Head of caudate nucleus (tissue), 42 donors: ENCODE data around the gene MT1H.
"Not testable (repeated sequence)": the region's sequence is repeated elsewhere in the genome, so short reads cannot be mapped to it uniquely, and the experiment has no call there.

Source experiments
- DNase-seq, 42 donors: peaks; one replicate each; pipeline versions ENCODE4 v3.0.0 to v3.0.0-alpha.2; 2020 to 2021; ENCODE audit warnings: mixed read lengths in 7 of 42
- intact Hi-C: fragments of 100-400 bp; cut with DNase I; formaldehyde crosslinking; loops from one replicate; pipeline ENCODE4 v1.15.0; 2022

Gene MT1H

GRCh38 chr16:56669005-56669839 lies at the start of gene MT1H:
Gene MT1H, plus strand, starts transcription at chr16:56669814. Its CDS starts 71 bp downstream, at chr16:56669885.
- peak in 1 of 42 donors; percentile 52 for DNase-seq
- intact Hi-C loops: no loop called here

GRCh38 chr16:56620339-56620897 lies 49.2 kb upstream of the MT1H start:
- intact Hi-C loops: no loop called here
- no peak for DNase-seq

DNA sequence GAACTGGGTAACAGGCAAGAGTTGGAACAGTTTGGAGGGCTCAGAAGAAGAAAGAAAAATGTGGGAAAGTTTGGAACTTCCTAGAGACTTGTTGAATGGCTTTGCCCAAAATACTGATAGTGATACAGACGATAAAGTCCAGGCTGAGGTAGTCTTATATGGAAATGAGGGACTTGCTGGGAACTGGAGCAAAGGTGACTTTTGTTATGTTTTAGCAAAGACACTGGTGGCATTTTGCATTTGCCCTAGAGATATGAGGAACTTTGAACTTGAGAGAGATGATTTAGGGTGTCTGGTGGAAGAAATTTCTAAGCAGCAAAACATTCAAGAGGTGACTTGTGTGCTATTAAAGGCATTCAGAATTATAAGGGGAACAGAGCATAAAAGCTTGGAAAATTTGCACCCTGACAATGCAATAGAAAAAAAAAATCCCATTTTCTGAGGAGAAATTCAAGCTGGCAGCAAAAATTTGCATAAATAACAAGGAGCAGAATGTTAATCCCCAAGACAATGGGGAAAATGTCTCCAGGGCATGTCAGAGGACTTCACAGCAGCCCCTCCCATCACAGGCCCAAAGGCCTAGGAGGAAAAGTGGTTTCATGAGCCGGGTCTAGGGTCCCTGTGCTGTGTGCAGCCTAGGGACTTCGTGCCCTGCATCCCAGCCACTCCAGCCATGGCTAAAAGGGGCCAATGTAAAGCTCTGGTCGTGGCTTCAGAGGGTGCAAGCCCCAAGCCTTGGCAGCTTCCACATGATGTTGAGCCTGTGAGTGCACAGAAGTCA lies 47.8 kb upstream of the MT1H start:
- DNase-seq, intact Hi-C loops: not testable (repeated sequence)

- DNase-seq, intact Hi-C loops: not testable (repeated sequence)
These were observed 46.4 kb upstream of the MT1H start for GRCh38 chr16:56623184-56623583.

DNA sequence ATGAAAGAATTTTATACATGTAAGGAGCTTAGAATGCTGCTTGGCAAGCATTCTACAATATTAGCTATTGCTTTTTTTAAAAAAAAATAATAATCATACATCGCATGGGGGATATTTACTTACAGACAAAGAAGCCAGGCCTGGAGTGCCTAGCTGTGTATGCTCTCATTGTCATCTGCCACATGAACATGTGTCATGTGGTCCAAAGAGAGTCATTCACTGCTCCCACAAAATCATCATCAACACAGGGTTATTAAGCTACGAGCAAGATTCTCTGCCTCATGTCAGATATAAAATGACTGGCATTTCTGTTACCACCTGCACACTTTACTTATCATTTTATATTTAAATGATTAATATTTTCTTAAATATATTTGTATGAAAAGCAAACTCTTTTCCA lies 46.0 kb upstream of the MT1H start:
- intact Hi-C loops: no loop called here
- peak in 2 of 42 donors; percentile 35 to 71 for DNase-seq

DNA sequence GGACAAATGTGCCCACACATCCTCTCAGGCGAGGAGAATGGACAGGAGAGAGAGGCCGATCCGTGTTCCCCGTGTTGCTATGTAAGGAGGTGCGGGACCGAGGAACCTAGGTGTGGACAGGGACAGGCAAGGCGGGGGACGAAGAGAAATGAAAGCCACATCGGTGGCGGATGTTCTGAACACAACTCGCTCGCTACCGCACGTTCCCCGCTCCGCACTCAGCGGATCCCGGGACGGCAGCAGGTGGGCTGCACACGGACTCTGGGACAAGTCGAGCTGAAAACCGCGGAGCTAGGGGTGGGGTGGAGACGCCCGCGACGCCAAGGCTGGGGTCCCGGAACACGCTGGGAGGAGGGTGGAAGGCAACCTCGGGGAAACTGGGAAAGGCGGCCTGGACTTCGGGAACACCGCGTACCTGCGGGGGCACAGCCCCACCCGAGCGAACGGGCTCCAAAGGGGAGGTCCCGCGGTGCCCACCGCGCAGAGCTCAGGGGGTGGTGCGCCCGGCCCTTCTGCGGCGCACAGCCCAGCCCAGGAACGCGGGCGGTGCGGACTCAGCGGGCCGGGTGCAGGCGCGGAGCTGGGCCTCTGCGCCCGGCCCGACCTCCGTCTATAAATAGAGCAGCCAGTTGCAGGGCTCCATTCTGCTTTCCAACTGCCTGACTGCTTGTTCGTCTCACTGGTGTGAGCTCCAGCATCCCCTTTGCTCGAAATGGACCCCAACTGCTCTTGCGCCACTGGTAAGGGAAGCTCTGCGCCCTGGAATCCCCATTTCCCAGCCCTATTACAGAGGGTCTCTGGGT lies 44.3 kb upstream of the MT1H start, which contains the start of gene MT1E:
TSS of gene MT1E (plus strand) at position 642 of the 803 bp plus-strand sequence. CDS start at position 713, 71 bp downstream.
- DNase-seq: peak in 41 of 42 donors; percentile 32 to 86 (median 65)
- intact Hi-C loops: no loop called here

DNA sequence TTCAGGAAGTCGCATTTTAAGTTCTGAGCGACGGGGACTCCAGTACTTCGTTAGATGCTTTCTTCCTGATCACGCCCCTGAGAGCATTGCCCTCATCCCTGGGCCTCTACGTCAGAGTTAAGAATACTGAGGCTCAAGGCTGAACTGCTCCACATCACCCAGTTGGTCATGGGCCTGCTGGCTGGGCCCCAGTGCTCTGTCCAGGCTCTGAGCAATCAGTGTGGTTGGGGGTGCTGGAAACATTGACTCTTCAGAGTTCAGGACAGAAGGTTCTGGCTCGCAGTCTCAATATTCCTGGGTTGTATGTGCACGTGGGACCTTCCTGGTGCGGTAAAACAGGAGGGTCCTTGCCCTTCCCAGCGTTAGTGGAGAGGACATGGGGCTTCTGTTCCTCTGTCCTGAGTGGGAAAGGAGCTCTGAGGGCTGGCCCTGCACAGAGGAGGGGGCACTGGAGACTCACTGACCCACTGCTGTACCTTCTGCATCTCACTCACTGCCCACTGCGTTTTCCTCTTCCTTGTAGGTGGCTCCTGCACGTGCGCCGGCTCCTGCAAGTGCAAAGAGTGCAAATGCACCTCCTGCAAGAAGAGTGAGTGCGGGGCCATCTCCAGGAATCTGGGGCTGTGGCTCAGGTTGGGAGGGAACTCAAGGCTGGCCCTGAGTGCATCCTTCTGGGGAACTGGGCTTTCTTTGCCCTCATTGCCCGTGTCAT lies 43.5 kb upstream of the MT1H start:
- intact Hi-C loops: no loop called here
- peak in 6 of 42 donors; percentile 28 to 65 (median 39) for DNase-seq

GRCh38 chr16:56626685-56627084 lies 42.9 kb upstream of the MT1H start:
- intact Hi-C loops: no loop called here

GRCh38 chr16:56628486-56629350 lies 40.9 kb upstream of the MT1H start:
- intact Hi-C loops: no loop called here
- DNase-seq: no peak

More at GRCh38 chr16:56626685-56627084, 42.9 kb upstream of the MT1H start:
- no peak for DNase-seq

- DNase-seq: no peak
- intact Hi-C loops: no loop called here
These were observed 40.1 kb upstream of the MT1H start for GRCh38 chr16:56629531-56629930.

DNA sequence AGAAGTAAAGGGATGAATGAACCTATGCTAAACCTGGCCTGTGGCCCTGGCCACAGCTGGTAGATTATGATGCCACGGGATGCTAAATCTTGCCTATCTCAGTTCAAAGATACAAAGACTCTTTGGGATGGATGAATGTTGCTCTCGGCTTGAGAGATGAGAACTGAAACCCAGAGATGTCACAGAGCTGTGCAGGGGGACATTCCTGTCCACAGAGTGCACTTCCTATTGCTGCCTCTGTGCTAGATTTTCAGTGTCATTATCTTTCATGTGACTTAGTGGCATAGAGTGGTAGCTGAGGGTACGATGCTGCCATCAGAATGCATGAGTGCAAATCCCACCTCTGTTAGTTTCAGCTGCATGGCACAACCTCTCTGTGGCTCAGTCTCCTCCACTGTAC lies 39.5 kb upstream of the MT1H start:
- intact Hi-C loops: no loop called here
- DNase-seq: no peak

DNA sequence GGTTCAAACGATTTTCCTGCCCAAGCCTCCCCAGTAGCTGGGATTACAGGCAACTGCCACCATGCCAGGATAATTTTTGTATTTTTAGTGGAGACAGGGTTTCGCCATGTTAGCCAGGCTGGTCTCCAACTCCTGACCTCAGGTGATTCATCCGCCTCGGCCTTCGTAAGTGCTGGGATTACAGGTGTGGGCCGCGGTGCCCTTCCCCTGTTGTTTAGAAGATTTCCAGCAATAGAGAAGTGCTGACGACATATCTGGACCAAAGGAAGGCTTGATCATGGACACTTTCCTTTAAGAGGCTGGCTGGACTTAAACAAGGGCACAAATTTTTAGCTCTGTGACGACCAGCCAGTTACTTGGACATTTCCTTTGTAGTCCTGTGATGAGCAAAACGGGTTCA lies 38.4 kb upstream of the MT1H start:
- no peak for DNase-seq
- intact Hi-C loops: no loop called here

DNA sequence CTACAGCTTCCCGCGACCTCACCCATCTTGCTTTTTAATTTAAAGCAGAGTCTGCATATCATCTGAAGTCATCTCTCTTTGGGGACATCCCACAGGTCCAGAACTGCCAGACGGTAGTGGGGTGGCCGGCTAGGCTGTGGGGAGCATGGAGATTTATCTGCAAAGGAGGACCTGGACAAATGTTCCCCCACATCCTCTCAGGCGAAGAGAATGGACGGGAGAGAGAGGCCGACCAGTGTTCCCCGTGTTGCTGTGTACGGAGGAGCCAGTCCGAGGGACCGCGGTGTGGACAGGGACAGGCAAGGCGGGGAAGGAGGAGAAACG lies 37.8 kb upstream of the MT1H start:
- intact Hi-C loops: no loop called here
- DNase-seq: no peak

- DNase-seq: peak in 41 of 42 donors; percentile 27 to 82 (median 61)
- intact Hi-C loops: no loop called here
These were observed 37.3 kb upstream of the MT1H start, which contains the start of gene MT1M for GRCh38 chr16:56632156-56632847. Gene MT1M, plus strand, starts transcription at chr16:56632659. Its CDS starts 73 bp downstream, at chr16:56632732.

- intact Hi-C loops: no loop called here
- no peak for DNase-seq
These were observed 36.7 kb upstream of the MT1H start for GRCh38 chr16:56632848-56633365.

- intact Hi-C loops: no loop called here
These were observed 36.1 kb upstream of the MT1H start for GRCh38 chr16:56633535-56633934.

More at GRCh38 chr16:56633535-56633934, 36.1 kb upstream of the MT1H start:
- DNase-seq: no peak
